T follicular helper cell (primary cell): Measurements from ENCODE around the gene KEAP1.
A peak's percentile ranks its signal among the peaks of the same experiment; 100 is the strongest.
"Not testable (repeated sequence)": the region's sequence is repeated elsewhere in the genome, so short reads cannot be mapped to it uniquely, and the experiment has no call there.

Source experiments
- DNase-seq: peaks from one replicate; pipeline ENCODE4 v3.0.0-alpha.2; 2020; ENCODE audit warnings: low read depth

Gene KEAP1

DNA sequence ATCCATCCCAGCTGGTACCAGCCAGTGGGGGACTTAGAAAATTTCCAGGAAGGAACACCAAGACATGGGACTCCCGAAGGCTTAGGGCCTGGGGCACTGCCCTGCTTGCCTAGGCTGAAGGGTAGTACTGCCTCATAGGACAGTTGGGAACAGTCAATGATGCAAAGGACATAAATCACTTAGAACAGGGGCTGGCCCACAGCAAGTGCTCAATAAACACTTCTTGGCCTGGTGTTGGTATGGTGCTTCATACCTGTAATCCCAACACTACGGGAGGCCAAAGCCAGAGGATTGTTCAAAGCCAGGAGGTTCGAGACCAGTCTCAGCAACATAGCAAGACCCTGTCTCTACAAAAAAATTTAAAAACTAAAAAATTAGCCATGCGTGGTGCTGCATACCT lies 5.8 kb downstream of the KEAP1 start:
- DNase-seq = no peak

DNA sequence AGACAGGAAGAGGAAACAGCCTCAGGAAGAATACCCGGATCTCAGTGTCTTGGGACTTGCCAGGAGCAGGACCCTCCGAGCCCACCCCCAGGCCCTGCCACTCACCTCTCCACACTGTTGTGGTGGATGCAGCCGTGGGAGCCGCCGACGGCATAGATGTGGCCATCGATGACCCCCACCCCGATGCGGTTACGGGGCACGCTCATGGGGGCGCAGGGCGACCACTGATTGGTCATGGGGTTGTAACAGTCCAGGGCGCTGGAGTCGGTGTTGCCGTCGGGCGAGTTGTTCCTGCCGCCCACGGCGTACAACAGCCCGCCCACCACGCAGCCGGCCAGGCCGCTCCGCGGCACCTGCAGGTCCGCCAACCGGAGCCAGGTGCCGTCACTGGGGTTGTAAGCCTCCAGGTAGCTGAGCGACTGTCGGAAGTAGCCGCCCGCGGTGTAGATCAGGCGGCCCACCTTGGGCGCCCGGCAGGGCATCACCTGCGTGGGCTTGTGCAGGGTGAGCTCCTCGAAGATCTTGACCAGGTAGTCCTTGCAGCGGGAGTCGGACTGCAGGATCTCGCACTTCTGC lies 11.6 kb downstream of the KEAP1 start:
- DNase-seq = no peak

DNA sequence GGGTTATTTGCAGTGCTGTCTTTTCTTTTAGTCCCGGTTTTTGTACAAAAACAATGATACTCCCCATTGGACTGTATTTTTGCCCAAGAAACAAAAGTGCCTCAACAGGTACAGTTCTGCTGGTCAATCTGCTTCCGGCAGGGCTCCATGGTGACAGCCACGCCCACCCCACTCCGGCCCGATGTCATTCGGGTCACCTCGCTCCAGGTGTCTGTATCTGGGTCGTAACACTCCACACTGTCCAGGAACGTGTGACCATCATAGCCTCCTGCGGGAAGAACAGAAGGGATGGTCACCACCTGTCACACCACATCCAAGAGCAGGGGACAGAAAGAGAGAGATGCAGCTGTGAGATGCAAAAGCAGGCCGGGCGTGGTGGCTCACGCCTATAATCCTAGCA lies 16.6 kb downstream of the KEAP1 start:
- no peak for DNase-seq

DNA sequence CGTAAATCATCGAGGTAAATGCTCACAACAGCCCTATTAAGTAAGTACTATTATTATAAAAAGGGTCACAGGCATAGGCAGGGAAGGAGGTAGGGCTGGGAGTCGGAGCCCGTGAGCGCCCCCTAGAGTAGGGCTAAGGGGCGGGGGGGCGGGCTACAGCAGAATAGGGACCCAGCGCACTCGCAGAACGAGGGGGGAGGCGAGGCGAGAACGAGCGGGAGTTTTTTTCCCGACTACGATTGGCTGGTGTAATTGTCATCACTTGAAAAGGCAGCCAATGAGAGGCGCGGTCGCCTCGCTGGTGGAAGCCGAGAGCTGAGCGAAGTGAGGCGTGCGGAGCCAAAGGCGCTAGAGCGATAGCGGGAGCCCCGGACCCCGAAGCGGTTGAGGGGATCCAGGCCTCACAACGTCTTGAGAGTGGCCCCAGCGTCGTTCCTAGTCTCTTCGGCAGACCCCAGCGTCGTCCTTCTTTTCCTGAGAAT lies 24.2 kb downstream of the KEAP1 start:
- peak; percentile 88 for DNase-seq

DNA sequence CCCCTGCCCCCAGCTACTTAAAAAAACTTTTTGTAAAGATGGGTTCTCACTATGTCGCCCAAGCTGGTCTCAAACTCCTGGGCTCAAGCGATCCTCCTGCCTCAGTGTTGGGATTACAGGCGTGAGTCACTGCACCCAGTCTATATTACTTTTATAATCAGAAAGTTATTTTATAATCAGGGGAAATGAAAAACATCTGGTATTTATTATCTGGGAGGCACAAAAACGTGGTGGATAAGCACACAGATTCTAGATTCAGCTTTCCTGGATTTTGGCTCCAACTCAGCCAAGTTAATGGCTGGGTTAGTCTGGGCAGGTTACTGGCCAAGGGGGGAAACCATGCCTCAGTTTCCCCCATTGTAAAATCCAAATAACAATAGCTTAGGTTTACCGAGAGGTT lies 24.7 kb downstream of the KEAP1 start:
- DNase-seq = no peak

DNA sequence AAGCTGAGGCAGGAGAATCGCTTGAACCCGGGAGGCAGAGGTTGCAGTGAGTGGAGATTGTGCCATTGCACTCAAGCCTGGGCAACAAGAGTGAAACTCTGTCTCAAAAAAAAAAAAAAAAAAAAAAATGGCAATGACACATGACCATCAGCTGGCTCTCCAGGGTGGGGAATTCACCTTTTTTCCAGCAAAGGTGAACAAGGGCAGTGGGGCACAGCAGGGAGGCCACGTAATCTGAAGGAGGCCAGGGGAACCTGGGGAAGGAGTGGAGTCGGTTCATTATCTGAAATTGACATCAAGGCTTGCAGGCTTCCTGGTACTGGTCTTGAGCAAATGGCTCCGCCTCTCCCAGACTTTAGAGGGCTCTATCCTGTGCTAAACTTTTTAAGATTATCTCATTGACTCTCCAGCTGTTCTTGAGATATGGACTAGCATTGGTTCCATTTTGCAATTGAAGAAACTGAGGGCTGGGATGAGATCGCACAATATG lies 28.1 kb downstream of the KEAP1 start:
- DNase-seq = no peak

DNA sequence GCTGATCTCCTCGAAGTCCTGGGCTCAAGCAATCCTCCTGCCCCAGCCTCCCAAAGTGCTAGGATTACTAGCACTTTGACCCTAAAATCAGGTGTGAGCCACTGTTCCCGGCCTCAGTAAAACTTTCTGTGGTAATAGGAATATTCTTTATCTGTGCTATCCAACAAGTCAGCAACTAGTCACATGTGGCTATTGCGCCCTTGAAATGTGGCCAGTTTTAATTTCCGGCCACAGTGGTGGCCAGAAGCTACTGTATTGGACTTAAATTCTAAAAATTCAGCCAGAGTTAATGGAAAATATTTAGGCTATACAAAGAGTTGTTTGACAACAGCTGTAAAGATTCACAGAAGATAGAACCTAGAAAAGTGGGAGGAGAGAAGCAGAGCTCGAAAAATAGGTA lies 30.0 kb downstream of the KEAP1 start:
- no peak for DNase-seq

DNA sequence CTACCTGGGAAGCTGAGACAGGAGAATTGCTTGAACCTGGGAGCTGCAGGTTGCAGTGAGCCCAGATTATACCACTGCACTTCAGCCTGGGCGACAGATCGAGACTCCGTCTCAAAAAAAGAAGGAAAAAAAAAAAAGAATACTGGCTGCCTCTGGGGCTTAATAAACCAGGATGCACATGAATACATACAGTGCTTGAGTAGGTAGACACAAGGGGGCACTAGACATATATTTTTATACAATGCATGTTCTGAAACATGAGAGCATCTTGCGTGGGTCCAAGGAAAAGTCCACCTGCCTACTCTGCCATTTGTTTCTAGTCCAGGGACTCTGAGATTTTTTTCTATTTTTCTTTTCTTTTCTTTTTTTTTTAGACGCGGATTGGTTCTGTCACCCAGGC lies 31.2 kb downstream of the KEAP1 start:
- no peak for DNase-seq

DNA sequence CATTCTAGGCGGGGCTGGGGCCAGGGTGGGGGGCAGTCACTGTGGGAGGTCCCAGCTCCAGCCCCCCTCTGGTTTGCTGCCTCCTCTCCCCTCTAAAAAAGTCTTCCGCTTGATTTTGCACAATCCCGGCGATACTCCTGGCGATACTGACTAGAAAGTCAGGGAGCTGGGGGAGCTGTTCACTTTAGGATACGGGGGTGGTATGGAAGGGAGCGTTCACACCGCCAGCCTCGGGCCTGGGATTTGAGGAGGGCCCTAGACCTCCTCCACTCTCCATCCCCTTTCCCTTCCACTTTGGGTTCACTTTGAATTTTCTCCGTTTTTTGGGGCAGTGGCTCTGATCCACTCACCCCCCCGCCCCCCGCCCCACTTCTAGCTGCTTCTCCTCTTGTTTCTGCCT lies 35.0 kb downstream of the KEAP1 start:
- no peak for DNase-seq

DNA sequence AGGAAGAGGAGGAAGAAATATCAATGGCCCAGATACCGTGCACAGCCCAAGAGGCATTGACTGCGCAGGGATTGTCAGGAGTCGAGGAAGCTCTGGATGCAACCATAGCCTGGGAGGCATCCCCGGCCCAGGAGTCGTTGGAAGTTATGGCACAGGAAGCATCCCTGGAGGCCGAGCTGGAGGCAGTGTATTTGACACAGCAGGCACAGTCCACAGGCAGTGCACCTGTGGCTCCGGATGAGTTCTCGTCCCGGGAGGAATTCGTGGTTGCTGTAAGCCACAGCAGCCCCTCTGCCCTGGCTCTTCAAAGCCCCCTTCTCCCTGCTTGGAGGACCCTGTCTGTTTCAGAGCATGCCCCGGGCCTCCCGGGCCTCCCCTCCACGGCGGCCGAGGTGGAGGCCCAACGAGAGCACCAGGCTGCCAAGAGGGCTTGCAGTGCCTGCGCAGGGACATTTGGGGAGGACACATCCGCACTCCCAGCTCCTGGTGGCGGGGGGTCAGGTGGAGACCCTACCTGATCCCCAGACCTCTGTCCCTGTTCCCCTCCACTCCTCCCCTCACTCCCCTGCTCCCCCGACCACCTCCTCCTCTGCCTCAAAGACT lies 36.0 kb downstream of the KEAP1 start:
- DNase-seq = no peak

DNA sequence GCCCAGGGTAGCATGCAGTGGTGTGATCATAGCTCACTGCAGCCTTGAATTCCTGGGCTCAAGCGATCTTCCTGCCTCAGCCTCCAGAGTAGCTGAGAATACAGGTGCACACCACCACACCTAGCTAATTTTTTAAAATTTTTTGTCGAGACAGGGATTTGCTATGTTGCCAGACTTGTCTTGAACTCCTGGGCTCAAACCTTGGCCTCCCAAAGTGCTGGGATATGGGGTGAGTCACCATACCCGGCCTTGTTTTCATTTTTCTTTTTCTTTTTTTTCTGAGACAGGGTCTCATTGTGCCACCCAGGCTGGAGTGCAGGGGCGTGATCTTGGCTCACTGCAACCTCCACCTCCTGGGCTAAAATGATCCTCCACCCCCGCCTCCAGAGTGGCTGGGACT lies 38.7 kb downstream of the KEAP1 start:
- DNase-seq = no peak

DNA sequence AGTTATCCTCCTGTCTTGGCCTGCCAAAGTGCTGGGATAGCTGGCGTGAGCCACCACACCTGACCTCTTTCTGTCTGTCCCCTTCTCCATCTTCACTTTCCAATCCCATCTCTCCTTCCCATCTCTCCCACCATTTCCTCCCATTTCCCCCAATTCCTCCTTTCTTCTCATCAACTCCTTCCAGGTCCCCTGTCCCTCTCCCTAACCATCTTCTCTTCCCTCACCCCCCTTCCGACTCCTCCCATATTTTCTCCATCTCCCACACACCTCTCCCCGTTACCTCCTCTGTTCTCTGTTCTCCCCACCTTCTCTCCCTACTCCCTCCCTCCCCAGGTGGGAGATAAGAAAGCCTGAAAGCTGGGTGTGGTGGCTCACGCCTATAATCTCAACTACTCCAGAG lies 40.6 kb downstream of the KEAP1 start:
- DNase-seq = no peak

DNA sequence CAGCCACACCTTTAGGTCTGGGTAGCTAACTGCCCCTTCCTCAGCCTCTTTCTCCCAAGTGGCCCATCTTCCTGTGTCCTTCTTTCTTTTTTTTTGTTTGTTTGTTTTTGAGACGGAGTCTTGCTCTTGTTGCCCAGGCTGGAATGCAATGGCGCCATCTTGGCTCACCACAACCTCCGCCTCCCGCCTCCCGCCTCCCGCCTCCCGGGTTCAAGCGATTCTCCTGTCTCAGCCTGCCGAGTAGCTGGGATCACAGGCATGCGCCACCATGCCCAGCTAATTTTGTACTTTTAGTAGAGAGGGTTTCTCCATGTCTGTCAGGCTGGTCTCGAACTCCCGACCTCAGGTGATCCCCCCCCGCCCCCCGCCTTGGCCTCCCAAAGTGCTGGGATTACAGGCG lies 41.1 kb downstream of the KEAP1 start:
- DNase-seq = not testable (repeated sequence)

DNA sequence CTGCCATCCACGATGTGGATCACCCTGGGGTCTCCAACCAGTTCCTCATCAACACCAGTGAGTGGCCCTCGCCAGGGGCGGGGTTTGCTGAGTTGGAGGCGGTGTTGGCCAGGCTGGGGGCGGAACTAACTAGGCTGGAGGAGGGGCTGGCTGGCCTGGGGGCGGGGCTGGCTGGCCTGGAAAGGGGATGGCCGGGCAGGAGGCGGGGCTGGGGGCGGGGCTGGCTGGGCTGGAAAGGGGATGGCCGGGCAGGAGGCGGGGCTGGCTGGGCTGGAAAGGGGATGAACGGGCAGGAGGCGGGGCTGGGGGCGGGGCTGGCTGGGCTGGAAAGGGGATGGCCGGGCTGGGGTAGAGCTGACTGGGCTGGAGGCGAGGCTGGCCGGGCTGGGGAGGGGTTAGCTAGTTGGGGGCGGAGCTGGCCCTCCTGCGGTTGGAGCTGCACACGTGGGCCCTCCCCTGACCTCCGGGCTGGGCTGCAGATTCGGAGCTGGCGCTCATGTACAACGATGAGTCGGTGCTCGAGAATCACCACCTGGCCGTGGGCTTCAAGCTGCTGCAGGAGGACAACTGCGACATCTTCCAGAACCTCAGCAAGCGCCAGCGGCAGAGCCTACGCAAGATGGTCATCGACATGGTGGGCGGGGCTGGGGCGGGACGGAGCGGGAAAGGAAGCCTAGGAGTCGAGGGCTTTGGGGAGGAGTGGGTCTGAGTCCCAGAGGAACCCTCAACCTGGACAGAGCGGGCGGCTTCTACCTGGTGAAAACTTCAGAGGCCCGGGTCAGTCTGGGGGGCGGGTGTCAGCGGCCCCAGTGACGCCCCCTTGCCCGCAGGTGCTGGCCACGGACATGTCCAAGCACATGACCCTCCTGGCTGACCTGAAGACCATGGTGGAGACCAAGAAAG lies 41.9 kb downstream of the KEAP1 start:
- peak; percentile 81 for DNase-seq

DNA sequence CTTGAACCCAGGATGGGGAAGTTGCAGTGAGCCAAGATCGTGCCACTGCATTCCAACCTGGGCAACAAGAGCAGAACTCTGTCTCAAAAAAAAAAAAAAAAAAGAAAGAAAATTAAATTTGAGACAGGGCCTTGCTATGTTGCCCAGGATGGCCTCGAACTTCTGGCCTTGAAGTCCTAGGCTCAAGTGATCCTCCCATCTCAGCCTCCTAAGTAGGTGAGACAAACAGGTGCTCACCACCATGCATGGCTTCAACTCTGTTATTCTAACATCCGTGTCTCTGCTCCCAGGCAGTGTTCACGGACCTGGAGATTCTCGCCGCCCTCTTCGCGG lies 42.5 kb downstream of the KEAP1 start:
- DNase-seq = no peak

DNA sequence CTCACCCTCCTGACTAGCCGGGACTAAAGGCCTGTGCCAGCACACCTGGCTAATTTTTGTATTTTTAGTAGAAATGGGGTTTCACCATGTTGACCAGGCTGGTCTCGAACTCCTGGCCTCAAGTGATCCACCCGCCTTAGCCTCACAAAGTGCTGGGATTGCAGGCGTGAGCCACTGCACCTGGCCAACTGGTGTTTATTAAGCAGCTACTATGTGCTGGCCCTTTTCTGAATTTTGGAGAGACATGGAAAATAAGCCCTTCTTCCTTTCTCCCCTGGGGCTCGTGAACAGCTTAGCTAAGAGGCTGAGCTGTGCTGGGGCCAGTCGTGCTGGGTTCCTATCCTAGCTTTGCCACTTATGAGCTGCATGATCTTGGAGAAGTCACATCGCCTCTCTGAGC lies 44.4 kb downstream of the KEAP1 start:
- DNase-seq = not testable (repeated sequence)

DNA sequence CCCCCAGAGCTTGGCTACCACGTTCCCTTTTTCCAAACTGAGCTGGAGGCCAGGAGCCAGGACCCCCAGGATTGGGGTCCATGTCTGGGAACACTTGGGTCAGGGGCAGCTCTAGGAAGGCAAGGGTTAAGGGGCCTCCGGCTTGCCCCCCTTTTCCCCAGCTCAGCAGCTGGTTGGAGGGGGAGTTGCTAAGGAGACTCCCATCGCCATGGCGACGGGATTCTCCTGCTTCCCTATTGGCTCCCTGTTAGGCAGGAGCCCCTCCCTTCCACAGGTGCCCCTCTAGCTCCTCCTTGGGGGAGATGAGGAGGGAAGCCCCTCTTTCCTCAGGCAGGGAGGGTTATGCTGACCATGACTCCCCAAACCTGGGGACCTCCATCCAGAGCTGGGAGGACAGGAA lies 48.9 kb downstream of the KEAP1 start:
- no peak for DNase-seq

DNA sequence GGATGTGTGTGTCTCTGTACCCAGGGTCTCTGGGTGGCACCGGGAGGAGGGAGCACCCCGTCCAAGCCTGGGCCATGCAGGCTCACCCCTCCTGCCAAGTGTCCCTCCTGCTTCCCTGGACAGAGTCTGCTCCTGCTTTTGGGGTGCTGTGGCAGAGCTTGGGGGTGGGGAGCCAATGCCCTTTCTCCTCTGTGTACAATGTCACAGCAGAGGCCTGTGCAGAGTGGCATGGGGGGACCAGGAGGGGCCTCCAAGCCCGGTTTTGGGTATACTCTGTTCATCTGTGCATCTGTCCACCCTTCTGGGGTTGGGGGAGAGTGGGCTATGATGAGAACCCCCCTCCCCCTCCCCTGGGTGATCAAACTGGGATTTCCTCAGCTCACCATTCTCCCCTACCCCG lies 49.3 kb downstream of the KEAP1 start:
- DNase-seq = no peak

DNA sequence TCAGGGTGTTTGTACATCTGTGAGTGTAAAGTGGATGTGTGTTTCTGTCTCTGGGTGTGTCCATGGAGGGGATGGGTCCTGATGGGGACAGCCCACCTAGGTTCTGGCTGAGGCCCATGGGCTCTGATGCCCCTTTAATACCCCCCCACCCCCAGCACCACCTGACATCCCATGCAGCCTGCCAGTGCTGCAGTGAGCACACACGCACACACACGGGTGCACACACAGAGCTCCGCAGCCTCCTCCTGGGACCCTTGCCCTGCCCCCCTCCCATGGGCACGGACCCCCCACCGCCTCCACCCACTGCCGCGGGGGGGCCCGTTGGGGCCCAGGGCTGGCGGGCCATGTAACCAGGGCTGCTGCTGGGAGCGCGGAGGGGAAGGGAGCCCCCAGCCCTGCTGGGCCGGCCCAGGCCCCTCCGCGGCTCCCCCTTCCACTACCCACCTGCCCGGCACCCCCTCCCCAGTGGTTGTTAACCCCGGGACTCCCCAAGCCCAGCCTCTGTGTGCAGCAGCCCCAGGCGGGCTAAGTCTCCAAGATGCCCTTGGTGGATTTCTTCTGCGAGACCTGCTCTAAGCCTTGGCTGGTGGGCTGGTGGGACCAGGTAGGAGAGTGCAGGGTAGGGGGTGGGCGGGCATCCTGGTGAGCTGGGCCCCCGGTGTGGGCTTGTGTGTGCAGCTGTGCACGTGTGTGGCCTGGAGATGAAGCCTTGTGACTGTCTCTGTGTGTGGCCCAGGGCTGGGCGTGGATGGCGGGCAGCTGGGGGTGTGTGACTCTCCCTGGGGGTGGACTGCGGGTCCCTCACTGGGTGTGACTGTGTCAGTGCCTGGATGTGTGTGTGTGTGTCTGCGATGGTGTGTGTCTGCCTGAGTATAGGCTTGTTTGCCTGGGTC lies 50.2 kb downstream of the KEAP1 start:
- no peak for DNase-seq

DNA sequence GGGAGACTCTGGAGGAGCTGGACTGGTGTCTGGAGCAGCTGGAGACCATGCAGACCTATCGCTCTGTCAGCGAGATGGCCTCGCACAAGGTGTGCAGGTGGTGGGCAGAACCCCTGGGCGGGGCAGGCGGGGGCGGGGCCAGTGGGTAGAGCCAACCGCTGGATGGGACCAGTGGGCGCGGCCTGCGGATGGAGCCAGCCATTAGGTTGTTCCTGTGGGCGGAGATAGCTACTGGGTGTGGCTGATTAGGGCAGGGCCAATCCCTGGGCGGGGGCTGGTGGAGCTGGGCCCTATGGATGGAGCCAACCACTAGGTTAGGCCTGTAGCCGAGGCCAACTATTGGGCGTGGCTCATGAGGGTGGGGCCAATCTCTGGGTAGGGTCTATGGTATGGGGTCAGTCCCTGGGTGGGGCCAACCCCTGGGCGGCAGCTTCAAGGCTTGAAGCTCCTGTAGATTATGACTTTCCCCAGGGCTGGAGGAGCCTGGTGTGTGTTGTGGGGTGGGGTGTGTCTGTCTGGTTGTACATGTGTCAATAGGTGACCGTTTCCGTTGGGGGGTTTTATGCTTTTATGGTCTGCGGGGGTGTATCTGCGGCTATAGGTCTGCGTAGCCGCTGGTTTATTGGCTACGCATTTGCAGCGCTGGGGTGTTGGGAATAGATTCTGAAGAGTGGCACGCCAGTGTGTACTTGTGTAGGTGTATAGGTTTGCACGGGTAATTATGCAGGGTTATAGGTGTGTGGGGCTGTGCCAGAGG lies 52.1 kb downstream of the KEAP1 start:
- no peak for DNase-seq

DNA sequence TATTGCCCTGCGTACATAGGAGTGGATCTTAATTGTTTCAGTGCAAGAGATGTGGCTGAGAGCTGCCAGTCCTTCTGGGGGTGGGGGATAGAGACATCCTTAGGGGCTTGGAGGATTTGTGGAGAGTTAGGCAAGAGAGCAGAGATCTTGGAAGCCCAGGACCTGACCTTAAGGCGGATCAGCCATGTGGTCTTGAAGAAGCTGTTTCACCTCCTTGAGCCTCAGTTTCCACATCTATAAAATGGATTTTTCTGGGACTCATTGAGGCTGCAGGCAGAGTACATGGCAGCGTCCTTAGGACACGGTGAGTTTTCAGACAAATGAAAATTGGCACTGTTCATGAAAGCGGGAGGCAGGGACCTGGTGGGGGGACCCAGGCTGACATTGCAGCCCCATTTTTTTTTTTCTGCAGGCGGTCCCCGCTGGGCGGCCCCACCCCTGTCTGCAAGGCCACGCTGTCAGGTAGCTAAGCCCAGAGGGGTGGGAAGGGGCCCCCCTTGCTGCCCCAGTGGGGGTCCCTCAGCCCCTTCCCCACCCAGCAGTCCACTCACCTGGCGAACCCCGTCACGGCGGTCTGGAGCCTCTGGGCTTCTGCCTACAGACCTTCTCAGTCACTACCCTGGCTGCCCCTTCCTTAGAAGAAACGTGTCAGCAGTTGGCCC lies 52.8 kb downstream of the KEAP1 start:
- no peak for DNase-seq
